Prostate gland (tissue), 2 donors: Measurements from ENCODE around the gene MYH16.

Experiments
- CTCF ChIP-seq, 4 experiments: fragments of 200-600 bp in 2 of 4; fragments of 450-650 bp in 2 of 4; sonication (generic) in 2 of 4; IDR thresholded peaks; 1 replicate in 3 of 4; 2 replicates in 1 of 4; pipeline ENCODE4 v1.5.1; 2016 to 2019; ENCODE audit warnings: antibody characterized with exemption in 4 of 4, mild to moderate bottlenecking in 2 of 4, moderate library complexity in 2 of 4
- POLR2AphosphoS5 ChIP-seq: sonication (generic); formaldehyde crosslinking; IDR thresholded peaks from one replicate; pipeline ENCODE4 v1.6.1; 2017; ENCODE audit warnings: antibody characterized with exemption

GRCh38 chr7:99310004-99310403 is 37.4 kb downstream of the MYH16 start:
- TF ChIP-seq CTCF (IDR thresholded peaks at IDR 0.05) (no peak), POLR2AphosphoS5 (no peak)
